K562 (cell line): ENCODE data around the gene ENOX2. TPM values are rescaled to one million over a fixed set of nuclear protein-coding genes. Genes with fewer than 3 reads are reported as not detected.

Source experiments
- ATAC-seq: fragments of 200-7000 bp; cut with Tn5 transposase; 3 replicates; pipeline ENCODE4 v1.9.1; 2020; ENCODE audit warnings: moderate library complexity
- BruUV-seq: library from RNA; stranded (reverse); fragments of 400-500 nt; replicated peaks from 2 replicates; lab custom pipeline; 2021; lab: Mats Ljungman, UMichigan
- CTCF ChIA-PET: fragments of 300-600 bp; formaldehyde crosslinking; extraction: SDS; loops from one replicate; lab custom pipeline; 2021; ENCODE audit warnings: low intra/inter-chr PET ratio; lab: Yijun Ruan, JAX
- POLR2A ChIA-PET: fragments of 300-600, 350-650 bp; sonication (Branson Sonifier 250); formaldehyde crosslinking; extraction: SDS; loops from one replicate; lab custom pipeline; 2021; ENCODE audit warnings: antibody characterized with exemption, inconsistent platforms; lab: Yijun Ruan, JAX
- DNase-seq, 4 experiments: peaks; one replicate each; pipeline versions ENCODE4 v3.0.0 to v3.0.0-alpha.2; 2011 to 2018; ENCODE audit warnings: low spot score in 3 of 4, mixed read lengths in 3 of 4; ENCODE audit errors: extremely low read depth in 1 of 4
- FAIRE-seq: peaks from 2 replicates; lab custom pipeline; 2011; peaks lifted over from hg19 to GRCh38; lab: Jason Lieb, UNC
- H2AFZ ChIP-seq: 2 replicates; pipeline ENCODE4 v1.6.0; 2011; ENCODE audit warnings: low read depth, low read length, control low read depth, inconsistent platforms
- H3K27ac ChIP-seq: fragments of 200-600 bp; 3 replicates; pipeline ENCODE4 v1.8.0; 2011; ENCODE audit warnings: low read depth, mild to moderate bottlenecking, control low read depth, inconsistent platforms, low read length, moderate library complexity, mixed read lengths; ENCODE audit errors: extremely low read depth
- H3K27me3 ChIP-seq, 2 experiments: fragments of 300-600 bp in 1 of 2; 2 replicates in 1 of 2; 3 replicates in 1 of 2; pipeline versions ENCODE4 v1.6.0 to v1.8.0; 2011; ENCODE audit warnings: inconsistent platforms in 2 of 2, low read length in 2 of 2, mild to moderate bottlenecking in 1 of 2, mixed read lengths in 1 of 2, moderate library complexity in 1 of 2; ENCODE audit not compliant: control insufficient read depth in 2 of 2, insufficient read depth in 2 of 2
- H3K36me3 ChIP-seq: fragments of 300-600 bp; 3 replicates; pipeline ENCODE4 v1.8.0; 2011; ENCODE audit warnings: mild to moderate bottlenecking, low read length, inconsistent platforms; ENCODE audit not compliant: control insufficient read depth, insufficient read depth
- H3K4me1 ChIP-seq, 2 experiments: fragments of 200-600 bp in 1 of 2; replicated peaks in 1 of 2; 2 replicates in 1 of 2; 3 replicates in 1 of 2; pipeline versions ENCODE4 v1.5.1 to v1.8.0; 2011; ENCODE audit warnings: inconsistent platforms in 2 of 2, low read length in 2 of 2, mild to moderate bottlenecking in 1 of 2, mixed read lengths in 1 of 2, moderate library complexity in 1 of 2; ENCODE audit not compliant: control insufficient read depth in 2 of 2, insufficient read depth in 2 of 2
- H3K4me2 ChIP-seq: 2 replicates; pipeline ENCODE4 v1.6.1; 2011; ENCODE audit warnings: low read length, control low read depth, inconsistent platforms, mixed read lengths; ENCODE audit not compliant: insufficient read depth
- H3K4me3 ChIP-seq: fragments of 200-600 bp; sonication (generic), shearing (Covaris generic); 2 replicates; pipeline ENCODE4 v1.5.1; 2016; ENCODE audit warnings: control low read depth, inconsistent platforms
- H3K79me2 ChIP-seq: fragments of 200-600 bp; 3 replicates; pipeline ENCODE4 v1.8.0; 2011; ENCODE audit warnings: low read length, inconsistent platforms; ENCODE audit not compliant: control insufficient read depth, insufficient read depth
- H3K9ac ChIP-seq, 2 experiments: 2 replicates each; pipeline versions ENCODE4 v1.6.0 to v1.6.1; 2011; ENCODE audit warnings: low read depth in 2 of 2, low read length in 2 of 2, control low read depth in 1 of 2, inconsistent platforms in 1 of 2, mild to moderate bottlenecking in 1 of 2, mixed read lengths in 1 of 2; ENCODE audit not compliant: insufficient read depth in 1 of 2
- H3K9me1 ChIP-seq: one replicate; pipeline ENCODE4 v1.6.0; 2011; ENCODE audit warnings: inconsistent platforms, mild to moderate bottlenecking, low read length, moderate library complexity; ENCODE audit not compliant: control insufficient read depth, insufficient read depth
- H3K9me3 ChIP-seq: replicated peaks from 2 replicates; pipeline ENCODE4 v1.5.1; 2011; ENCODE audit warnings: low read depth, low read length, inconsistent platforms; ENCODE audit not compliant: control insufficient read depth, insufficient read depth
- H4K20me1 ChIP-seq: replicated peaks from 2 replicates; pipeline ENCODE4 v1.6.1; 2011; ENCODE audit warnings: low read length, inconsistent platforms, mixed read lengths; ENCODE audit not compliant: control insufficient read depth, insufficient read depth
- E2F6 ChIP-seq, 2 experiments: IDR thresholded peaks; 2 replicates each; pipeline ENCODE4 v1.6.1; 2011; ENCODE audit warnings: borderline replicate concordance in 1 of 2, control low read depth in 1 of 2, low read depth in 1 of 2, low read length in 1 of 2, mild to moderate bottlenecking in 1 of 2, mixed read lengths in 1 of 2, moderate library complexity in 1 of 2; ENCODE audit not compliant: insufficient read depth in 1 of 2, insufficient read length in 1 of 2, poor library complexity in 1 of 2, severe bottlenecking in 1 of 2; ENCODE audit errors: extremely low read depth in 1 of 2
- FOSL1 ChIP-seq: fragments of 200-800 bp; sonication (Bioruptor generic); conservative IDR thresholded peaks from 2 replicates; pipeline ENCODE4 v1.6.1; 2016; ENCODE audit warnings: missing genetic modification characterization, missing compliant biosample characterization
- FOXM1 ChIP-seq, 2 experiments: fragments of 450-650 bp in 1 of 2; sonication (generic) in 1 of 2; formaldehyde crosslinking in 1 of 2; IDR thresholded peaks; 2 replicates each; pipeline versions ENCODE4 v1.6.1 to v1.9.0; 2017 to 2022; ENCODE audit warnings: low read depth in 2 of 2, mild to moderate bottlenecking in 2 of 2, missing genetic modification reagents in 1 of 2, moderate library complexity in 1 of 2
- GABPB1 ChIP-seq: sonication (generic); formaldehyde crosslinking; IDR thresholded peaks from 2 replicates; pipeline ENCODE4 v1.8.0; 2022; ENCODE audit warnings: mild to moderate bottlenecking, missing genetic modification reagents
- MTA2 ChIP-seq: fragments of 450-650 bp; IDR thresholded peaks from 2 replicates; pipeline ENCODE4 v1.6.1; 2016; ENCODE audit warnings: low read depth
- PHF20 ChIP-seq: fragments of 450-650 bp; IDR thresholded peaks from 2 replicates; pipeline ENCODE4 v1.6.1; 2018; ENCODE audit not compliant: partially characterized antibody
- POLR2AphosphoS5 ChIP-seq: IDR thresholded peaks from 2 replicates; pipeline ENCODE4 v1.6.1; 2011; ENCODE audit warnings: mild to moderate bottlenecking, low read depth, low read length, moderate library complexity; ENCODE audit not compliant: control insufficient read depth, insufficient read depth
- PTRF ChIP-seq: fragments of 450-650 bp; IDR thresholded peaks from 2 replicates; pipeline ENCODE4 v1.6.1; 2016; ENCODE audit warnings: mild to moderate bottlenecking, missing genetic modification characterization, missing compliant biosample characterization
- RCOR1 ChIP-seq, 2 experiments: IDR thresholded peaks; 2 replicates each; pipeline ENCODE4 v1.6.1; 2012; ENCODE audit warnings: low read depth in 2 of 2, low read length in 2 of 2, borderline replicate concordance in 1 of 2, improper control_type of control experiment in 1 of 2
- RNF2 ChIP-seq: sonication (generic); IDR thresholded peaks from 2 replicates; pipeline ENCODE4 v1.6.1; 2016
- SOX6 ChIP-seq: fragments of 450-650 bp; IDR thresholded peaks from 2 replicates; pipeline ENCODE4 v1.6.1; 2014; ENCODE audit warnings: mild to moderate bottlenecking
- TAL1 ChIP-seq: fragments of 450-650 bp; IDR thresholded peaks from 2 replicates; pipeline ENCODE4 v1.6.1; 2016; ENCODE audit warnings: mild to moderate bottlenecking
- TFAM ChIP-seq: fragments of 250-450 bp; sonication (Bioruptor Pico); conservative IDR thresholded peaks from 2 replicates; pipeline ENCODE4 v1.5.0; 2021; ENCODE audit warnings: mild to moderate bottlenecking, moderate library complexity
- USF2 ChIP-seq: sonication (generic); formaldehyde crosslinking; IDR thresholded peaks from 2 replicates; pipeline ENCODE4 v1.5.0; 2020; ENCODE audit warnings: missing genetic modification reagents
- ZNF175 ChIP-seq: fragments of 200-800 bp; sonication (Bioruptor generic); IDR thresholded peaks from 2 replicates; pipeline ENCODE4 v1.6.1; 2016; ENCODE audit warnings: low read depth, mild to moderate bottlenecking, missing genetic modification characterization, missing compliant biosample characterization
- ZNF217 ChIP-seq: sonication (generic); formaldehyde crosslinking; IDR thresholded peaks from 2 replicates; pipeline ENCODE4 v1.8.0; 2022; ENCODE audit warnings: mild to moderate bottlenecking, missing genetic modification reagents
- ZNF316 ChIP-seq: fragments of 450-650 bp; IDR thresholded peaks from 2 replicates; pipeline ENCODE4 v1.6.1; 2016
- ZNF707 ChIP-seq: fragments of 250-450 bp; sonication (Bioruptor Pico); conservative IDR thresholded peaks from 2 replicates; pipeline ENCODE4 v1.8.0; 2022; ENCODE audit warnings: inconsistent platforms, mild to moderate bottlenecking, moderate library complexity
- WGBS: fragments of 100-300 bp; shearing (Covaris generic); methylation state at CpG from one replicate; pipeline ENCODE4 v1.1.6; 2016; ENCODE audit warnings: low coverage, mixed read lengths; ENCODE audit not compliant: insufficient coverage; ENCODE audit errors: missing lambda C conversion rate; 5-methylcytosine and 5-hydroxymethylcytosine counted together
- in situ Hi-C: fragments of 300-500 bp; cut with MboI; formaldehyde crosslinking; loops from 4 replicates; pipeline ENCODE4 v1.15.0; 2018; ENCODE audit warnings: inconsistent platforms, mixed read lengths
- intact Hi-C: fragments of 100-400 bp; cut with micrococcal nuclease; formaldehyde crosslinking; loops from 2 replicates; pipeline ENCODE4 v1.14.2; 2022
- polyA plus RNA-seq, 8 experiments: library from polyadenylated mRNA; depleted of rRNA in 4 of 8; stranded (reverse) in 5 of 8; unstranded in 3 of 8; fragments of >200 nt; fragmentation: Nextera tagmentation in 2 of 8; fragmentation: Illumina TruSeq in 1 of 8; extraction: Ambion mirVana in 2 of 8; extraction: Trizol in 1 of 8; gene quantifications; 2 replicates each; pipeline versions ENCODE4 v1.2.1 to v1.2.3, GENCODE V29; 2011 to 2014; ENCODE audit warnings: inconsistent platforms in 1 of 8, missing spikeins in 1 of 8
- total RNA-seq, 7 experiments: library from RNA; depleted of rRNA in 6 of 7; stranded (reverse); fragments of >200 nt in 6 of 7; fragmentation: Illumina TruSeq in 2 of 7; extraction: Trizol in 2 of 7; gene quantifications; 2 replicates each; pipeline versions ENCODE4 v1.2.1 to v1.2.3, GENCODE V29; 2011 to 2021; ENCODE audit warnings: low replicate concordance in 1 of 7
- TF ChIP-seq, protein P1 (sequence below): fragments of 200-800 bp; sonication (Bioruptor generic); IDR thresholded peaks from 2 replicates; pipeline ENCODE4 v1.6.1; 2017; ENCODE audit warnings: missing genetic modification characterization, missing compliant biosample characterization

ENOX2 gene
- total and polyA plus RNA-seq, 9 of the 15 experiments (the other 6 are each of a cell fraction or from before 2014, with no cell fraction given): 6.1 to 24.0 (median 13.8) TPM

DNA sequence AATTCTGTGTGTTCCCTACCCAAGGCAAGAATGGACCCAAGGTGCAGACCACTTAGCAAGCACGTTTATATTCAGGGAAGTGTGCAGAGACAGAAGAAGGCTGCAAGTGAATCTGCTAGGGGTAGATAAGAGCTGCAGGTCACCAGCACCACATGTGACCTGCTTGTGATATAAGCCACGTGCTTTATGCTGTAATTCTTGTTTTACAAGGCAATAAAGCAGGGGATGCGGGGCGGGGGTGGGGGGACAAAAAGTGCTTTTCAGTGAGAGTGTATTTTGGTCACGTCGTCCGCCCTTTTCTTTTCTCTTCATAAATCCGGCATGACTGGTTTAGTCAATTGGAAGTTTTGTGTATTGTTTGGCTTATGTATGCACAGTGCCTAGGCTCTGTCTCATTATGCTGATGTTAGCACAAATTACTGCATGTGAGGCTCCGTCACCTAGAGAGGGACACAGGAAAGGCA lies 308.5 kb downstream of the ENOX2 start:
- FAIRE-seq (peak; percentile 88), DNase-seq (peak; percentile 42 to 85 (median 66)), ATAC-seq (peak; percentile 94)
- peak overlapping the region; percentile 17 for H3K4me2 ChIP-seq
- no peaks in the 10 kb centered on the region; the same call in 1 of the 2 replicates for H3K9me3 ChIP-seq
- H3K36me3 ChIP-seq: no peaks in the 10 kb centered on the region
- H3K27ac ChIP-seq: peak overlapping the region; percentile 63
- H3K4me3 ChIP-seq: no peak overlapping the region
- H3K4me1 ChIP-seq: peaks cover 0 to 17% of the 10 kb centered on the region in 2 experiments; a peak in 3 of 5 replicates
- CTCF ChIA-PET: no interaction called here
- no peaks in the 10 kb centered on the region for H3K9me1 ChIP-seq
- BruUV-seq: no TSS peak
- peak overlapping the region; percentile 65 for H2AFZ ChIP-seq
- no peaks in the 10 kb centered on the region for H4K20me1 ChIP-seq
- 8% methylated on average over 8 of the region's 9 CpGs for WGBS
- no peaks in the 10 kb centered on the region for H3K79me2 ChIP-seq
- peak overlapping the region in 1 of 2 experiments; percentile 51; a peak in 2 of 4 replicates for H3K9ac ChIP-seq
- H3K27me3 ChIP-seq: no peaks in the 10 kb centered on the region
- intact Hi-C loops: no loop called here
- POLR2A ChIA-PET: interaction anchor here (1.0 to 1.6 kb wide), 2 partner anchors 13 to 16 kb away, joined by 5 to 6 read pairs; no protein-coding TSS in a partner anchor
- in situ Hi-C loops: no loop called here
- TF ChIP-seq, protein P1, sequence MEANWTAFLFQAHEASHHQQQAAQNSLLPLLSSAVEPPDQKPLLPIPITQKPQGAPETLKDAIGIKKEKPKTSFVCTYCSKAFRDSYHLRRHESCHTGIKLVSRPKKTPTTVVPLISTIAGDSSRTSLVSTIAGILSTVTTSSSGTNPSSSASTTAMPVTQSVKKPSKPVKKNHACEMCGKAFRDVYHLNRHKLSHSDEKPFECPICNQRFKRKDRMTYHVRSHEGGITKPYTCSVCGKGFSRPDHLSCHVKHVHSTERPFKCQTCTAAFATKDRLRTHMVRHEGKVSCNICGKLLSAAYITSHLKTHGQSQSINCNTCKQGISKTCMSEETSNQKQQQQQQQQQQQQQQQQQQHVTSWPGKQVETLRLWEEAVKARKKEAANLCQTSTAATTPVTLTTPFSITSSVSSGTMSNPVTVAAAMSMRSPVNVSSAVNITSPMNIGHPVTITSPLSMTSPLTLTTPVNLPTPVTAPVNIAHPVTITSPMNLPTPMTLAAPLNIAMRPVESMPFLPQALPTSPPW (CRISPR knock-in tag): peak; percentile 64; the same call in 1 of the 2 replicates
- TF ChIP-seq TAL1 (peak; percentile 95), TFAM (CRISPR knock-in tag) (no peak), ZNF175 (peak; percentile 72; the same call in 1 of the 2 replicates), USF2 (CRISPR knock-in tag) (peak; percentile 76), ZNF217 (CRISPR knock-in tag) (no peak), GABPB1 (CRISPR knock-in tag) (no peak), PTRF (tag) (no peak), RNF2 (0 out of 2 replicates have a peak, but pooled peaks have one; percentile 34), ZNF707 (CRISPR knock-in tag) (no peak), FOSL1 (tag) (0 out of 2 replicates have a peak, but pooled peaks have one; percentile 6), RCOR1 (IDR thresholded peaks at IDR 0.05; ENCODE audit: borderline replicate concordance in 1 of 2, low read depth in 2 of 2, low read length in 2 of 2) (peak in 1 of 2 experiments; percentile 84; a peak in 3 of 4 replicates), MTA2 (peak; percentile 85), ZNF316 (peak; percentile 98), E2F6 (IDR thresholded peaks at IDR 0.05; ENCODE audit: borderline replicate concordance in 1 of 2, extremely low read depth in 1 of 2, insufficient read depth in 1 of 2, insufficient read length in 1 of 2, low read depth in 1 of 2, low read length in 1 of 2, poor library complexity in 1 of 2, severe bottlenecking in 1 of 2) (peak in 1 of 2 experiments; percentile 24), POLR2AphosphoS5 (peak; percentile 91), FOXM1 (IDR thresholded peaks at IDR 0.05; ENCODE audit: low read depth) (peak; percentile 75), FOXM1 (CRISPR knock-in tag; IDR thresholded peaks at IDR 0.05; ENCODE audit: low read depth) (no peak), PHF20 (no peak), SOX6 (peak; percentile 84)
